Stimulated activated CD4-positive, alpha-beta T cell treated with anti-CD3 and anti-CD28 coated beads, Interleukin-1b, Interleukin-23, amount 100 ng/mL, for 24 hours (primary cell): ENCODE results near the gene CCDC57.

ENCODE experiments used
- DNase-seq, 4 experiments: peaks; one replicate each; pipeline ENCODE4 v3.0.0-alpha.2; 2020; ENCODE audit warnings: low read depth in 4 of 4, low spot score in 1 of 4

Gene CCDC57

GRCh38 chr17:82064433-82065192 is 148.0 kb downstream of the CCDC57 start:
- no peak for DNase-seq

GRCh38 chr17:82063424-82064415 is 148.9 kb downstream of the CCDC57 start:
- DNase-seq = no peak

GRCh38 chr17:82062984-82063368 is 149.7 kb downstream of the CCDC57 start:
- DNase-seq = no peak

GRCh38 chr17:82062076-82062983 is 150.3 kb downstream of the CCDC57 start:
- DNase-seq = no peak

- no peak for DNase-seq
Measured at GRCh38 chr17:82061047-82061925, 151.4 kb downstream of the CCDC57 start.

- DNase-seq = no peak
Measured at GRCh38 chr17:82060614-82061013, 152.0 kb downstream of the CCDC57 start.

- DNase-seq = no peak
Measured at GRCh38 chr17:82060001-82060380, 152.7 kb downstream of the CCDC57 start.

GRCh38 chr17:82059272-82060000 is 153.2 kb downstream of the CCDC57 start:
- DNase-seq = no peak

- no peak for DNase-seq
Measured at GRCh38 chr17:82058855-82059249, 153.8 kb downstream of the CCDC57 start.

GRCh38 chr17:82058230-82058854 is 154.3 kb downstream of the CCDC57 start:
- no peak for DNase-seq

GRCh38 chr17:82056729-82057621 is 155.7 kb downstream of the CCDC57 start:
- DNase-seq = no peak

GRCh38 chr17:82055965-82056728 is 156.5 kb downstream of the CCDC57 start:
- no peak for DNase-seq

- DNase-seq = no peak
Measured at GRCh38 chr17:82055023-82055964, 157.3 kb downstream of the CCDC57 start.

GRCh38 chr17:82054351-82055022 is 158.2 kb downstream of the CCDC57 start:
- DNase-seq = no peak

GRCh38 chr17:82053556-82054263 is 158.9 kb downstream of the CCDC57 start:
- DNase-seq = no peak
